DND-41 (cell line): Measurements from ENCODE around the gene BCKDHB.
A peak's percentile ranks its signal among the peaks of the same experiment; 100 is the strongest.
"Not testable (repeated sequence)": the region's sequence is repeated elsewhere in the genome, so short reads cannot be mapped to it uniquely, and the experiment has no call there.

Experiments
- ATAC-seq: fragments of 200-7000 bp; cut with Tn5 transposase; 3 replicates; pipeline ENCODE4 v1.9.1; 2021; ENCODE audit warnings: low read depth; ENCODE audit not compliant: insufficient read depth
- DNase-seq: peaks from one replicate; pipeline ENCODE4 v3.0.0-alpha.2; 2020
- H2AFZ ChIP-seq: 2 replicates; pipeline ENCODE4 v1.6.0; 2012; ENCODE audit warnings: low read depth, low read length
- H3K27ac ChIP-seq: 2 replicates; pipeline ENCODE4 v1.5.1; 2012; ENCODE audit warnings: low read length, inconsistent platforms
- H3K27me3 ChIP-seq: fragments of 200-600 bp; sonication (generic); 2 replicates; pipeline ENCODE4 v1.6.0; 2012; ENCODE audit warnings: low read length, mild to moderate bottlenecking, inconsistent platforms; ENCODE audit not compliant: insufficient read depth, poor library complexity
- H3K36me3 ChIP-seq: 2 replicates; pipeline ENCODE4 v1.5.1; 2012; ENCODE audit warnings: low read length, inconsistent platforms; ENCODE audit not compliant: insufficient read depth
- H3K4me1 ChIP-seq: 2 replicates; pipeline ENCODE4 v1.5.1; 2012; ENCODE audit warnings: mild to moderate bottlenecking, low read length; ENCODE audit not compliant: insufficient read depth
- H3K4me2 ChIP-seq: 2 replicates; pipeline ENCODE4 v1.6.0; 2012; ENCODE audit warnings: mild to moderate bottlenecking, moderate library complexity, low read length, inconsistent platforms; ENCODE audit not compliant: insufficient read depth
- H3K4me3 ChIP-seq, 2 experiments: fragments of 200-600 bp in 1 of 2; shearing (Covaris generic) in 1 of 2; 2 replicates each; pipeline ENCODE4 v1.5.1; 2012 to 2016; ENCODE audit warnings: inconsistent platforms in 2 of 2, low read length in 2 of 2, mild to moderate bottlenecking in 2 of 2, low read depth in 1 of 2, moderate library complexity in 1 of 2
- H3K79me2 ChIP-seq: 2 replicates; pipeline ENCODE4 v1.6.0; 2012; ENCODE audit warnings: low read length, inconsistent platforms; ENCODE audit not compliant: insufficient read depth
- H3K9ac ChIP-seq: 2 replicates; pipeline ENCODE4 v1.6.0; 2012; ENCODE audit warnings: low read depth, mild to moderate bottlenecking, inconsistent platforms, low read length, moderate library complexity
- H3K9me3 ChIP-seq: 2 replicates; pipeline ENCODE4 v1.5.1; 2012; ENCODE audit warnings: low read length, moderate library complexity, mild to moderate bottlenecking, inconsistent platforms; ENCODE audit not compliant: insufficient read depth, severe bottlenecking
- H4K20me1 ChIP-seq: 2 replicates; pipeline ENCODE4 v1.6.0; 2012; ENCODE audit warnings: low read length; ENCODE audit not compliant: insufficient read depth
- CTCF ChIP-seq: IDR thresholded peaks from 2 replicates; pipeline ENCODE4 v1.5.1; 2012; ENCODE audit warnings: borderline replicate concordance, low read length, moderate library complexity, mild to moderate bottlenecking; ENCODE audit not compliant: poor library complexity, severe bottlenecking; ENCODE audit errors: extremely low read depth
- EZH2 ChIP-seq: IDR thresholded peaks from 3 replicates; pipeline ENCODE4 v1.6.1; 2012; ENCODE audit warnings: borderline replicate concordance, low read depth, mild to moderate bottlenecking, moderate library complexity, low read length, inconsistent platforms; ENCODE audit not compliant: severe bottlenecking

The BCKDHB gene

GRCh38 chr6:80106418-80107235 lies at the start of gene BCKDHB:
Gene BCKDHB (plus strand): TSS chr6:80106671. CDS start chr6:80106694, 23 bp downstream.
- peak within 1 kb of the TSS; percentile 65 to 82; a peak in 3 of 4 replicates for H3K4me3 ChIP-seq
- H3K9me3 ChIP-seq: no peaks in the 10 kb centered on the region
- peak within 1 kb of the TSS; percentile 82 for H3K27ac ChIP-seq
- H3K79me2 ChIP-seq: peaks cover 21% of the 10 kb centered on the region
- ATAC-seq (peak; percentile 95), DNase-seq (peak; percentile 100)
- H3K9ac ChIP-seq: peak within 1 kb of the TSS; percentile 78
- peak within 1 kb of the TSS; percentile 91 for H2AFZ ChIP-seq
- no peaks in the 10 kb centered on the region for H3K27me3 ChIP-seq
- peak within 1 kb of the TSS; percentile 77 for H3K4me2 ChIP-seq
- no peaks in the 10 kb centered on the region for H3K36me3 ChIP-seq
- no peaks in the 10 kb centered on the region; the same call in 1 of the 2 replicates for H4K20me1 ChIP-seq
- H3K4me1 ChIP-seq: peaks cover 26% of the 10 kb centered on the region
- no peak for TF ChIP-seq CTCF
- no peak for TF ChIP-seq EZH2

GRCh38 chr6:80060774-80061173 lies 45.7 kb upstream of the BCKDHB start:
- Histone ChIP-seq H3K9ac (no peak overlapping the region), H3K4me1 (no peaks in the 10 kb centered on the region), H4K20me1 (no peaks in the 10 kb centered on the region), H3K4me3 (no peak overlapping the region), H3K27ac (no peak overlapping the region), H3K36me3 (no peaks in the 10 kb centered on the region), H2AFZ (no peak overlapping the region), H3K9me3 (no peaks in the 10 kb centered on the region), H3K4me2 (no peak overlapping the region), H3K27me3 (no peaks in the 10 kb centered on the region), H3K79me2 (no peaks in the 10 kb centered on the region)
- DNase-seq (no peak), ATAC-seq (no peak)
- TF ChIP-seq CTCF (no peak), EZH2 (no peak)

- not testable (repeated sequence) for ATAC-seq, H3K9ac ChIP-seq, H2AFZ ChIP-seq, H3K27ac ChIP-seq, H4K20me1 ChIP-seq, H3K4me1 ChIP-seq, H3K4me2 ChIP-seq, H3K9me3 ChIP-seq, H3K79me2 ChIP-seq, H3K4me3 ChIP-seq, DNase-seq, H3K27me3 ChIP-seq, H3K36me3 ChIP-seq
Measured at GRCh38 chr6:80068146-80068545, 38.3 kb upstream of the BCKDHB start.

- H3K36me3 ChIP-seq, H3K4me1 ChIP-seq, H3K4me3 ChIP-seq: not testable (repeated sequence)
Measured at GRCh38 chr6:80070431-80070830, 36.0 kb upstream of the BCKDHB start.

More at GRCh38 chr6:80070431-80070830, 36.0 kb upstream of the BCKDHB start:
- H3K9me3 ChIP-seq, H4K20me1 ChIP-seq, H3K4me2 ChIP-seq, H3K27ac ChIP-seq, H3K27me3 ChIP-seq, DNase-seq, H3K9ac ChIP-seq, H2AFZ ChIP-seq, ATAC-seq, H3K79me2 ChIP-seq: not testable (repeated sequence)
